Lung (tissue), 12 donors: ENCODE results near the gene ZBTB11. TPM values are rescaled to one million over a fixed set of nuclear protein-coding genes. Genes with fewer than 3 reads are reported as not detected.
A peak's percentile ranks its signal among the peaks of the same experiment; 100 is the strongest.
"Not testable (repeated sequence)": the region's sequence is repeated elsewhere in the genome, so short reads cannot be mapped to it uniquely, and the experiment has no call there.

Experiments
- ATAC-seq: fragments of 200-7000 bp; cut with Tn5 transposase; one replicate; pipeline ENCODE4 v1.9.1; 2020; ENCODE audit warnings: moderate number of reproducible peaks; ENCODE audit not compliant: insufficient read depth, low FRiP score
- DNase-seq, 3 donors: peaks; one replicate each; pipeline ENCODE4 v3.0.0-alpha.2; 2013 to 2017
- H3K27ac ChIP-seq, 2 donors: one replicate each; pipeline ENCODE4 v1.5.1; 2013; ENCODE audit warnings: mild to moderate bottlenecking in 2 of 2, moderate library complexity in 2 of 2, control low read depth in 1 of 2, inconsistent platforms in 1 of 2, low read depth in 1 of 2, low read length in 1 of 2
- H3K27me3 ChIP-seq, 3 donors: one replicate each; pipeline ENCODE4 v1.5.1; 2013; ENCODE audit warnings: low read length in 2 of 3; ENCODE audit not compliant: control insufficient read depth in 3 of 3, insufficient read depth in 3 of 3
- H3K36me3 ChIP-seq, 4 donors: one replicate each; pipeline ENCODE4 v1.5.1; 2013; ENCODE audit warnings: low read length in 4 of 4, mild to moderate bottlenecking in 1 of 4, moderate library complexity in 1 of 4; ENCODE audit not compliant: control insufficient read depth in 4 of 4, insufficient read depth in 4 of 4
- H3K4me1 ChIP-seq, 5 donors: one replicate each; pipeline ENCODE4 v1.5.1; 2013; ENCODE audit warnings: low read length in 5 of 5, mild to moderate bottlenecking in 2 of 5, moderate library complexity in 1 of 5; ENCODE audit not compliant: control insufficient read depth in 5 of 5, insufficient read depth in 5 of 5
- H3K4me3 ChIP-seq: one replicate; pipeline ENCODE4 v1.5.1; 2013; ENCODE audit warnings: mild to moderate bottlenecking, control low read depth, moderate library complexity
- H3K9ac ChIP-seq, 2 donors: one replicate each; pipeline ENCODE4 v1.5.1; 2013; ENCODE audit warnings: low read length in 2 of 2, control low read depth in 1 of 2; ENCODE audit not compliant: insufficient read depth in 1 of 2
- H3K9me3 ChIP-seq, 4 donors: one replicate each; pipeline ENCODE4 v1.5.1; 2013; ENCODE audit warnings: low read length in 3 of 4, mild to moderate bottlenecking in 1 of 4, moderate library complexity in 1 of 4; ENCODE audit not compliant: control insufficient read depth in 4 of 4, insufficient read depth in 3 of 4
- CTCF ChIP-seq: IDR thresholded peaks from 2 replicates; pipeline ENCODE4 v1.5.1; 2012; ENCODE audit warnings: mild to moderate bottlenecking; ENCODE audit errors: control extremely low read depth, extremely low read depth
- WGBS, 2 donors: extraction: QIAGEN DNeasy Blood & Tissue Kit; methylation state at CpG; one replicate each; pipeline ENCODE4 v1.1.7; 2013; 5-methylcytosine and 5-hydroxymethylcytosine counted together
- polyA plus RNA-seq, 2 donors: library from polyadenylated mRNA; stranded (reverse); fragments of 200-250 nt; gene quantifications; one replicate each; pipeline ENCODE4 v1.2.1, GENCODE V29; 2013
- total RNA-seq, 2 donors: library from RNA; depleted of rRNA in 1 of 2; stranded (reverse); fragments of >200 nt in 1 of 2; gene quantifications; one replicate each; pipeline ENCODE4 v1.2.1, GENCODE V29; 2014 to 2021
- donor health status: control.
- donor health status: control.
- donor health status: Bipolar disorder and iron deficiency.
- donor health status: healthy.
- donor health status: DM: yes; HTN: yes; CAD: no.

The ZBTB11 gene
- total and polyA plus RNA-seq, 4 donors, result 7.5 to 42.5 (median 11.8) TPM

- DNase-seq (peak in 2 of 3 donors; percentile 68 to 79), ATAC-seq (no peak)
- Histone ChIP-seq H3K9ac (no peak overlapping the region), H3K4me1 (no peaks in the 10 kb centered on the region), H3K36me3 (no peaks in the 10 kb centered on the region), H3K27me3 (no peaks in the 10 kb centered on the region), H3K9me3 (no peaks in the 10 kb centered on the region), H3K27ac (no peak overlapping the region), H3K4me3 (no peak overlapping the region)
- TF ChIP-seq CTCF, result peak; percentile 66
- 34 to 41% methylated on average over 10 of the region's 10 CpGs for WGBS, 2 donors
Observed at GRCh38 chr3:101695779-101696372, 18.9 kb upstream of the ZBTB11 start.

- H3K9ac ChIP-seq, H3K4me1 ChIP-seq, DNase-seq, H3K27me3 ChIP-seq, H3K9me3 ChIP-seq, H3K4me3 ChIP-seq, H3K36me3 ChIP-seq, H3K27ac ChIP-seq, ATAC-seq: not testable (repeated sequence)
- WGBS, 2 donors, result 80 to 93% methylated on average over 4 of the region's 4 CpGs
Observed at GRCh38 chr3:101694836-101695235, 17.9 kb upstream of the ZBTB11 start.

GRCh38 chr3:101693540-101693939 is 16.6 kb upstream of the ZBTB11 start:
- 72 to 77% methylated on average over 13 of the region's 13 CpGs for WGBS, 2 donors
- H3K4me3 ChIP-seq, H3K27ac ChIP-seq, H3K27me3 ChIP-seq, H3K36me3 ChIP-seq, H3K9ac ChIP-seq, H3K4me1 ChIP-seq, H3K9me3 ChIP-seq: not testable (repeated sequence)
- peak; percentile 16 for TF ChIP-seq CTCF
- DNase-seq (peak; percentile 43 to 50 (median 46)), ATAC-seq (peak; percentile 68)

GRCh38 chr3:101691685-101692671 is 15.0 kb upstream of the ZBTB11 start:
- not testable (repeated sequence) for H3K9me3 ChIP-seq, H3K4me3 ChIP-seq, H3K4me1 ChIP-seq, ATAC-seq, H3K9ac ChIP-seq, H3K27me3 ChIP-seq, DNase-seq, H3K36me3 ChIP-seq
- H3K27ac ChIP-seq, result peak overlapping the region in 1 of 2 donors; percentile 82
- WGBS, 2 donors, result 64 to 84% methylated on average over 12 to 13 of the region's 15 CpGs
